OCI-LY3 (cell line): ENCODE results near the gene HBG2.

Source experiments
- CTCF ChIP-seq: fragments of 200-600, 300-600 bp; sonication (generic); IDR thresholded peaks from 2 replicates; pipeline ENCODE4 v1.5.1; 2014; ENCODE audit warnings: antibody characterized with exemption, low read length, low read depth
- EZH2phosphoT487 ChIP-seq: fragments of 200-600 bp; shearing (Covaris generic); IDR thresholded peaks from 2 replicates; pipeline ENCODE4 v1.6.1; 2018; ENCODE audit warnings: antibody characterized with exemption, mixed run types, low read depth

GRCh38 chr11:5267033-5267563, 12.5 kb upstream of the HBG2 start:
- TF ChIP-seq CTCF = no peak
- no peak for TF ChIP-seq EZH2phosphoT487
